HepG2 (cell line): ENCODE results near the gene CKLF. TPM values are rescaled to one million over a fixed set of nuclear protein-coding genes. Genes with fewer than 3 reads are reported as not detected.

Source experiments
- ATAC-seq: fragments of 200-7000 bp; cut with Tn5 transposase; 3 replicates; pipeline ENCODE4 v1.9.1; 2020; ENCODE audit warnings: mild to moderate bottlenecking, moderate library complexity
- BruUV-seq: library from RNA; stranded (reverse); fragments of 400-500 nt; replicated peaks from 2 replicates; lab custom pipeline; 2021; lab: Mats Ljungman, UMichigan
- CTCF ChIA-PET: fragments of 300-600 bp; formaldehyde crosslinking; extraction: SDS; loops from one replicate; lab custom pipeline; 2021; ENCODE audit warnings: low total read pairs, inconsistent platforms, low intra/inter-chr PET ratio; lab: Yijun Ruan, JAX
- POLR2A ChIA-PET: fragments of 350-600 bp; sonication (Branson Sonifier 250); formaldehyde crosslinking; loops from one replicate; lab custom pipeline; 2020; ENCODE audit warnings: antibody characterized with exemption, inconsistent platforms; lab: Yijun Ruan, JAX
- DNase-seq: peaks from one replicate; pipeline ENCODE4 v3.0.0-alpha.2; 2015; ENCODE audit warnings: low spot score
- FAIRE-seq: peaks from 3 replicates; lab custom pipeline; 2011; peaks lifted over from hg19 to GRCh38; lab: Jason Lieb, UNC
- H2AFZ ChIP-seq: one replicate; pipeline ENCODE4 v1.6.1; 2011; ENCODE audit warnings: low read length, inconsistent platforms
- H3K27ac ChIP-seq: fragments of 300-600 bp; 3 replicates; pipeline ENCODE4 v1.8.0; 2011; ENCODE audit warnings: mixed run types, mild to moderate bottlenecking, mixed read lengths, low read length, inconsistent platforms; ENCODE audit not compliant: insufficient read depth; ENCODE audit errors: extremely low read length
- H3K27me3 ChIP-seq, 2 experiments: fragments of 200-600 bp in 1 of 2; 2 replicates in 1 of 2; 3 replicates in 1 of 2; pipeline versions ENCODE4 v1.6.0 to v1.8.0; 2011; ENCODE audit warnings: low read length in 2 of 2, mild to moderate bottlenecking in 2 of 2, moderate library complexity in 2 of 2, inconsistent platforms in 1 of 2; ENCODE audit not compliant: insufficient read depth in 2 of 2, control insufficient read depth in 1 of 2
- H3K36me3 ChIP-seq, 2 experiments: fragments of 200-600 bp in 1 of 2; replicated peaks in 1 of 2; 2 replicates in 1 of 2; 3 replicates in 1 of 2; pipeline versions ENCODE4 v1.5.1 to v1.8.0; 2011; ENCODE audit warnings: low read length in 2 of 2, inconsistent platforms in 1 of 2; ENCODE audit not compliant: insufficient read depth in 2 of 2, control insufficient read depth in 1 of 2
- H3K4me1 ChIP-seq: 2 replicates; pipeline ENCODE4 v1.5.1; 2012; ENCODE audit warnings: low read length, inconsistent platforms; ENCODE audit not compliant: insufficient read depth
- H3K4me2 ChIP-seq: 2 replicates; pipeline ENCODE4 v1.6.0; 2011; ENCODE audit warnings: low read depth, low read length, inconsistent platforms
- H3K4me3 ChIP-seq, 3 experiments: fragments of 200-600 bp in 1 of 3; sonication (generic), shearing (Covaris generic) in 1 of 3; replicated peaks in 1 of 3; 2 replicates each; pipeline ENCODE4 v1.5.1; 2011 to 2016; ENCODE audit warnings: low read length in 3 of 3, inconsistent platforms in 2 of 3, low read depth in 2 of 3, mild to moderate bottlenecking in 2 of 3, control low read depth in 1 of 3, mixed read lengths in 1 of 3; ENCODE audit not compliant: insufficient read depth in 1 of 3
- H3K79me2 ChIP-seq: one replicate; pipeline ENCODE4 v1.6.1; 2011; ENCODE audit warnings: low read length, inconsistent platforms; ENCODE audit not compliant: insufficient read depth
- H3K9ac ChIP-seq: 2 replicates; pipeline ENCODE4 v1.6.0; 2011; ENCODE audit warnings: mild to moderate bottlenecking, low read depth, low read length, inconsistent platforms; ENCODE audit not compliant: insufficient read depth
- H3K9me3 ChIP-seq: 2 replicates; pipeline ENCODE4 v1.5.1; 2012; ENCODE audit warnings: mild to moderate bottlenecking, low read length
- H4K20me1 ChIP-seq: 2 replicates; pipeline ENCODE4 v1.6.0; 2011; ENCODE audit warnings: inconsistent platforms, mild to moderate bottlenecking, low read length, moderate library complexity; ENCODE audit not compliant: insufficient read depth
- ATAD3A ChIP-seq: sonication (generic); formaldehyde crosslinking; IDR thresholded peaks from 2 replicates; pipeline ENCODE4 v1.4.0; 2020; ENCODE audit warnings: missing genetic modification reagents
- CCAR2 ChIP-seq: fragments of 200-400 bp; formaldehyde crosslinking; optimal IDR thresholded peaks from 2 replicates; pipeline ENCODE3; 2018; ENCODE audit warnings: low read depth, mild to moderate bottlenecking, low read length, moderate library complexity
- GLMP ChIP-seq: sonication (generic); formaldehyde crosslinking; IDR thresholded peaks from 2 replicates; pipeline ENCODE4 v1.9.0; 2021; ENCODE audit warnings: missing genetic modification reagents, mild to moderate bottlenecking, borderline replicate concordance
- ISL2 ChIP-seq: sonication (generic); formaldehyde crosslinking; IDR thresholded peaks from 2 replicates; pipeline ENCODE4 v1.5.0; 2020; ENCODE audit warnings: missing genetic modification reagents
- NCOA2 ChIP-seq: sonication (generic); formaldehyde crosslinking; IDR thresholded peaks from 2 replicates; pipeline ENCODE4 v1.8.0; 2022; ENCODE audit warnings: inconsistent platforms
- PCBP1 ChIP-seq: fragments of 200-400 bp; formaldehyde crosslinking; IDR thresholded peaks from 2 replicates; pipeline ENCODE4 v1.6.1; 2017; ENCODE audit warnings: mild to moderate bottlenecking, low read depth, low read length, borderline replicate concordance
- PRMT3 ChIP-seq: sonication (generic); formaldehyde crosslinking; IDR thresholded peaks from 2 replicates; pipeline ENCODE4 v1.8.1; 2022; ENCODE audit warnings: low read depth, mild to moderate bottlenecking, moderate library complexity, missing genetic modification reagents, borderline replicate concordance
- PTBP1 ChIP-seq: fragments of 200-400 bp; formaldehyde crosslinking; IDR thresholded peaks from 2 replicates; pipeline ENCODE4 v1.6.1; 2018; ENCODE audit warnings: low read length, low read depth; ENCODE audit not compliant: poor library complexity, severe bottlenecking
- ZBTB40 ChIP-seq, 2 experiments: fragments of 450-650 bp in 1 of 2; sonication (generic) in 1 of 2; formaldehyde crosslinking in 1 of 2; IDR thresholded peaks; 2 replicates each; pipeline versions ENCODE4 v1.6.1 to v1.8.0; 2016 to 2022; ENCODE audit warnings: antibody characterized with exemption in 1 of 2, mild to moderate bottlenecking in 1 of 2, missing genetic modification reagents in 1 of 2
- ZNF143 ChIP-seq: sonication (generic); formaldehyde crosslinking; IDR thresholded peaks from 2 replicates; pipeline ENCODE4 v1.4.0; 2020; ENCODE audit warnings: missing genetic modification reagents
- ZNF24 ChIP-seq: fragments of 450-650 bp; IDR thresholded peaks from 2 replicates; pipeline ENCODE4 v1.6.1; 2017; ENCODE audit warnings: antibody characterized with exemption, mild to moderate bottlenecking
- ZNF503 ChIP-seq: sonication (generic); formaldehyde crosslinking; IDR thresholded peaks from 2 replicates; pipeline ENCODE4 v1.4.0; 2020; ENCODE audit warnings: missing genetic modification reagents
- WGBS: methylation state at CpG from one replicate; pipeline ENCODE4 v1.1.6; 2017; ENCODE audit warnings: low lambda C conversion rate; 5-methylcytosine and 5-hydroxymethylcytosine counted together
- in situ Hi-C: cut with HindIII; loops from 2 replicates; pipeline ENCODE4 v1.10.0; 2017; ENCODE audit warnings: low pct_unique_long_range_greater_than_20kb; ENCODE audit not compliant: extremely low pct_ligation_motif_present
- intact Hi-C: fragments of 100-400 bp; cut with micrococcal nuclease; formaldehyde crosslinking; loops from one replicate; pipeline ENCODE4 v1.10.0; 2022; ENCODE audit not compliant: unreplicated experiment
- polyA plus RNA-seq, 8 experiments: library from polyadenylated mRNA; depleted of rRNA in 3 of 8; stranded (reverse) in 7 of 8; unstranded in 1 of 8; fragments of >200 nt; fragmentation: Illumina TruSeq in 4 of 8; extraction: Trizol in 4 of 8; gene quantifications; 2 replicates each; pipeline versions ENCODE4 v1.2.1 to v1.2.3, GENCODE V29; 2011 to 2016; ENCODE audit warnings: low read depth in 4 of 8, missing spikeins in 1 of 8, mixed read lengths in 1 of 8; ENCODE audit not compliant: insufficient read depth in 1 of 8
- total RNA-seq, 5 experiments: library from RNA; depleted of rRNA; stranded (reverse); fragments of >200 nt; fragmentation: Illumina TruSeq; extraction: Trizol; gene quantifications; 2 replicates each; pipeline ENCODE4 v1.2.3, GENCODE V29; 2016; ENCODE audit warnings: low read depth in 1 of 5

CKLF gene
- total and polyA plus RNA-seq, 2 of the 13 experiments (the other 11 are each of a cell fraction or from before 2014, with no cell fraction given), result 120 to 167 TPM

- Histone ChIP-seq H4K20me1 (no peaks in the 10 kb centered on the region), H3K9ac (no peak overlapping the region), H3K27ac (no peak overlapping the region), H3K27me3 (no peaks in the 10 kb centered on the region), H3K79me2 (no peaks in the 10 kb centered on the region), H3K4me1 (peaks cover 8% of the 10 kb centered on the region), H3K4me2 (no peak overlapping the region), H2AFZ (no peak overlapping the region), H3K9me3 (no peaks in the 10 kb centered on the region), H3K4me3 (no peak overlapping the region), H3K36me3 (peaks cover 11 to 37% of the 10 kb centered on the region in 2 experiments)
- FAIRE-seq, result no peak
- no TSS peak for BruUV-seq
- intact Hi-C loops, result no loop called here
- ChIA-PET POLR2A (no interaction called here), CTCF (no interaction called here)
- ATAC-seq, result no peak
- 100% methylated on average over 1 of the region's 1 CpG for whole genome bisulfite sequencing
- DNase-seq, result no peak
- in situ Hi-C loops, result no loop called here
- no peak for TF ChIP-seq ZNF143
- no peak for TF ChIP-seq NCOA2
- TF ChIP-seq ZBTB40 (IDR thresholded peaks at IDR 0.05), result no peak
- no peak for TF ChIP-seq ZBTB40 (CRISPR knock-in tag; IDR thresholded peaks at IDR 0.05)
- no peak for TF ChIP-seq GLMP (CRISPR knock-in tag)
- TF ChIP-seq ISL2, result no peak
- no peak for TF ChIP-seq ATAD3A (CRISPR knock-in tag)
- TF ChIP-seq ZNF503 (CRISPR knock-in tag), result no peak
- no peak for TF ChIP-seq CCAR2
- TF ChIP-seq PTBP1, result no peak
- TF ChIP-seq ZNF24, result no peak
- TF ChIP-seq PRMT3, result no peak
- TF ChIP-seq PCBP1, result no peak
Observed at GRCh38 chr16:66534376-66534799, 18.0 kb upstream of the CKLF start.
